HEK293T (cell line): ENCODE results near the gene NPDC1.

Experiments used
- ARNT ChIP-seq: fragments of 450-650 bp; IDR thresholded peaks from 2 replicates; pipeline ENCODE4 v1.6.1; 2017; ENCODE audit warnings: mild to moderate bottlenecking
- BHLHE40 ChIP-seq: fragments of 450-650 bp; IDR thresholded peaks from 2 replicates; pipeline ENCODE4 v1.6.1; 2016; ENCODE audit warnings: mild to moderate bottlenecking, moderate library complexity, borderline replicate concordance
- CTBP1 ChIP-seq: fragments of 450-650 bp; IDR thresholded peaks from 2 replicates; pipeline ENCODE4 v1.6.1; 2016; ENCODE audit warnings: borderline replicate concordance
- ELF4 ChIP-seq: fragments of 450-650 bp; IDR thresholded peaks from 2 replicates; pipeline ENCODE4 v1.6.1; 2017; ENCODE audit warnings: antibody characterized with exemption
- FOXK2 ChIP-seq: fragments of 450-650 bp; IDR thresholded peaks from 2 replicates; pipeline ENCODE4 v1.6.1; 2016; ENCODE audit warnings: mild to moderate bottlenecking
- NFRKB ChIP-seq: fragments of 450-650 bp; IDR thresholded peaks from 2 replicates; pipeline ENCODE4 v1.6.1; 2016; ENCODE audit warnings: mild to moderate bottlenecking, moderate library complexity
- TF ChIP-seq, protein P1 (sequence below): fragments of 450-650 bp; IDR thresholded peaks from 2 replicates; pipeline ENCODE4 v1.6.1; 2016

- TF ChIP-seq FOXK2 (no peak), ELF4 (no peak), ARNT (no peak), CTBP1 (no peak), NFRKB (no peak), BHLHE40 (no peak)
- TF ChIP-seq, protein P1, sequence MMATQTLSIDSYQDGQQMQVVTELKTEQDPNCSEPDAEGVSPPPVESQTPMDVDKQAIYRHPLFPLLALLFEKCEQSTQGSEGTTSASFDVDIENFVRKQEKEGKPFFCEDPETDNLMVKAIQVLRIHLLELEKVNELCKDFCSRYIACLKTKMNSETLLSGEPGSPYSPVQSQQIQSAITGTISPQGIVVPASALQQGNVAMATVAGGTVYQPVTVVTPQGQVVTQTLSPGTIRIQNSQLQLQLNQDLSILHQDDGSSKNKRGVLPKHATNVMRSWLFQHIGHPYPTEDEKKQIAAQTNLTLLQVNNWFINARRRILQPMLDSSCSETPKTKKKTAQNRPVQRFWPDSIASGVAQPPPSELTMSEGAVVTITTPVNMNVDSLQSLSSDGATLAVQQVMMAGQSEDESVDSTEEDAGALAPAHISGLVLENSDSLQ, result no peak
Observed at GRCh38 chr9:136997830-136998234, 48.1 kb downstream of the NPDC1 start.
